Stimulated activated CD8-positive, alpha-beta memory T cell treated with anti-CD3 and anti-CD28 coated beads, Interleukin-12 subunit alpha, Interleukin-12 subunit beta, amount 100 ng/mL, for 1 hour (primary cell): ENCODE measurements around the gene PRMT2.
"Not testable (repeated sequence)": the region's sequence is repeated elsewhere in the genome, so short reads cannot be mapped to it uniquely, and the experiment has no call there.

Source experiments
- DNase-seq: peaks from one replicate; pipeline ENCODE4 v3.0.0-alpha.2; 2020; ENCODE audit warnings: low read depth

The PRMT2 gene

DNA sequence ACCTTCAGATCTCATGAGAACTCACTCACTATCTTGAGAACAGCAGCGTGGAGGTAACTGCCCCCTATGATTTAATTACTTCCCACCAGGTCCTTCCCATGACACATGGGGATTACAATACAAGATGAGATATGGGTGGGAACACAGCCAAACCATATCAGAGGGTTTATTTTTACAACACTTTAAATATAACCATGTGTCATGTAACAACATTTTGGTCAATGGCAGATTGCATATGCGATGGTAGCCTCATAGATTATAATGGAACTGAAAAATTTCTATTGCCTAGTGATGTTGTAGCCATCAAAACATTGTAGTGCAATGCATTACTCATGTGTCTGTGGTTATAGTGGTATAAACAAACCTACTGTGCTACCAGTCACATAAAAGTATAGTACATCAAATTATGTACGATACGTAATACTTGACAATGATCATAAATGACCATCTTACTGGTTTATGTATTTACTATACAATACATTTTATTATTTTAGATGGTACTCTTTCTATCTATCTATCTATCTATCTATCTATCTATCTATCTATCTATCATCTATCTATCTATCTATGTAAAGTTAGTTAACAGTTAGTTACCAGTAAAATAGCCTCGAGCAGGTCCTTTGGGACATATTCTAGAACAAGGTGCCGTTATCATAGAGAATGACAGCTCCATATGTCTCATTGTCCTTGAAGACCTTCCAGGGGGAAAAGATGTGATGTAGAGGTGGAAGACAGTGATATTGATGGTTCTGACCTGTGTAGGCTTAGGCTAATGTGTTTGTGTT is 18.0 kb upstream of the PRMT2 start:
- no peak for DNase-seq

DNA sequence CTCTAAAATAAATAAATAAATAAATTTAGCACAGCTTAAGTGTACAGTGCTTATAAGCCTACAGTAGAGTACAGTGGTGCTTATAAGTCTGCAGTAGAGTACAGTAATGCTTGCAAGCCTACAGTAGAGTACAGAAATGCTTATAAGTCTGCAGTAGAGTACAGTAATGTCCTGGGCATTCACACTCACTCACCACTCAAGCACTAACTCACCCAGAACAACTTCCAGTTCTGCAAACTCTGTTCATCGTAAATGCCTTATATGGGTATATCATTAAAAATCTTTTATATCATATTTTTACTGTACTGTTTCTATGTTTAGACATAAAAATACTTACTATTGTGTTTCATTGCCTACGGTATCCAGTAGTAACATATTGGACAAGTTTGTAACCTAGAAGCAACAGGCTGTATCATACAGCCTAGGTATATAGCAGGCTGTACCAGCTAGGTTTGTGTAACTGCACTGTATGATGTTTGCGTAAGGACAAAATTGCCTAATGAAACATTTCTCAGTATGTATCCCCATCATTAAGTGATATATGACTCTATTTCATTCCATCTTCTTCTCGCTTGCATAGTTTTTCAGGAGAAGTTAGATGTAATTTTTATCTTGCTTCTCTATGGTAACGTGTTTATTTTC is 16.6 kb upstream of the PRMT2 start:
- no peak for DNase-seq

DNA sequence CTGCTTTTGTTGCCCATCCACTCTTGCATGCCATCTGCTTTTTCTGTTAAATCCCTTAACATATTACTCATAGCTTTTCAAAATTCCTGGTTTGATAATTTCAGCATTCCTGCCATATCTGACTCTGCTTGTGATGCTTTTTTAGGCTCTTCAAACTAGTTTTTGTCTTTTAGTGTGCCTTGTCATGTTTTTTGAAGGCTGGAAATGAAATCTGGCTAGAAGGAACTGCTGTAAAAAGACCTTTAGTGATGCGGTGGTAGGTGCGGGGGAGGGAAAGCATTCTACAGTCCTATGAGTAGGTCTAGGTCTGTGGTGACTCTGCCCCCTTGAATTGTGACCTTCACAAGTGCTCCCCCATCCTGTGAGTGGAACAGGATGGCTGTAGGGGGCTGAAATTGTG is 15.6 kb upstream of the PRMT2 start:
- DNase-seq, result no peak

DNA sequence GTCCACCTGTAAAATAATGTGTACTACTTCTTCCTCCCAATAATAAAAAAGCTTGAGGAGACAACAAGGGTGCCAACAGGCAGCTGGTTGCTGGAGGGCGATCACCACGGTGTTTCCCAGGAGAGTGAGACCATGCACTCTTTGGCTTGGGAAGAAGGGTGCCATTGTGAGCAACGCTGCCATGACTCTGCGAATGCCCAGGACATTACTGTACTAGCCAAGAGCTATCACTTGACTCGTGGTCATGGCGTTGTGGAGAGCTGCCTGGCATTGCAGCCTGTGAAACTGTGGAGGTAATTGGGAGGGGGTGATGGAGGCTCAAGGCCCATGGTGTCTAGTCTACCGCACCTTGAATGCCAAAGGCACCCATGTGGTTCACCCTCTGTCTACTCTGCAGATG is 14.6 kb upstream of the PRMT2 start:
- DNase-seq, result no peak

DNA sequence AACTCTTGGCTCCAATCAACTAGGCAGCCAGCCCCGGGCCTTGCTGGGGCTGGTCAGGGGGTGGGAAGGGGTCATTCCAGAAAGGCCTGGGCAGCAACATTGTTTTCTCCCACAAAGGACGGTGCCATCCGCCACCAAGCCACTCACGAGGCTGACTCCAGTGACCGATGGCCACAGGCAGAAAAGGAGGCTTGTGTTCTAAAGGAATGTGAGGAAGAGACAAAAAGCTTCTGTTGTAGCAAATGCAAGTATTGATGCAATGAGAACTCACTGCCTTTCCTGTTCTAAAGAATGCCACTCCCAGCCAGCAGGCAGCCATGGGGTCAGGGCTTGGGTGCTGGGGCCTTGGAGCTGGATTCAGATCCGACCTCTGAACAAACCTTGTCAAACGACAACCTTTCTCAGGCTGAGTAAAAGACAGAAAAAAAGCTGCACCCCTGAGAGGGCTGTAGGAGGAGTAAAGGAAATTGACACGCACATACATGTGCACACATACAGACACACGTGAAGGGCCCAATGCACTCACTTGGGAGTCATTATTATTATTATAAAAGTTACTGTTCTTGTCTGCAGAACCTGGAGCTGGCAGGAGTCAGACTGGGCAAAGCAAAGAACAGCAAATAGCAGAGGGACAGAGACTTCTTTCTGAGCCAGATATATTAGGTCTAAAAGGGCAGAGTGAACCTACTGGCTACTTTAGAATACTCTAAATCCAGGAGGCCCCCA is 13.9 kb upstream of the PRMT2 start:
- DNase-seq, result no peak

DNA sequence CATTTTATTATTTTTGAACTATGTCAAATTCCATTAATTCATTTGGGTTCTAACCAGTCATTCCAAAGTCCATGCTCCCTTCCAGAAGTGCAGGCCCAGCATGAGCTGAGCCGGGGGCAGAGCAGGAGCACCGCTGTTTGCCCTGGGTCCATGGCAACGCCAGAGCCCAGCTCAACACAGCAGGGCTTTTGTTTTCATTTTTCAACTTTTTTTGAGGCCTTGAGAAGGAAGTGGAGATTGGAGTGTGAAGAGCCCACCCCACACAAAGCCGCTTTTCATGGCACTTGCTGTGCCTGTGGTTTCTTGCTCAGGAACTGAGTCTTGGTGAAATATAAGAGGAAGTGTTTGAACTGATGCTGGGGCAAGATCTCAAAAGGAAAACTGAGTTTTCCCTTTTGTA is 13.2 kb upstream of the PRMT2 start:
- DNase-seq, result no peak

DNA sequence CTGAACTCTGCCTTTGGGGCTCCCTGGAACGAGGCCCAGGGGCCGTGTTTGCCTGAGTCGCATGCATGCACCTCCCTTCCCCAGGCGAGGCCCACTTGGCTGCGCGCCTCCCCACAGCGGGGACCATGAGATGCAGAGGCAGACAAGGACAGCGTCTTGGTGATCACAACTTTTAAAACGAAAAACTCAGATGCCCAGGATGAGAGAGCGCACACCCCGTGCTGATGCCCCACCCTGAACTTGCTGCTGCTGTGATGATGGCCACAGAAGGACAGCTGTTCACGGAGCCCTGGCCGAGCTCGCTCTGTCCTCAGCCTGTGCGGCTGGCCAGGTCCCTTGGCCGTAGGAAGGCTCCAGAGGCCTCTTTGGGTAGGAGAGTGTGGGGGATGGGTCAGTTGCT is 11.4 kb upstream of the PRMT2 start:
- no peak for DNase-seq

DNA sequence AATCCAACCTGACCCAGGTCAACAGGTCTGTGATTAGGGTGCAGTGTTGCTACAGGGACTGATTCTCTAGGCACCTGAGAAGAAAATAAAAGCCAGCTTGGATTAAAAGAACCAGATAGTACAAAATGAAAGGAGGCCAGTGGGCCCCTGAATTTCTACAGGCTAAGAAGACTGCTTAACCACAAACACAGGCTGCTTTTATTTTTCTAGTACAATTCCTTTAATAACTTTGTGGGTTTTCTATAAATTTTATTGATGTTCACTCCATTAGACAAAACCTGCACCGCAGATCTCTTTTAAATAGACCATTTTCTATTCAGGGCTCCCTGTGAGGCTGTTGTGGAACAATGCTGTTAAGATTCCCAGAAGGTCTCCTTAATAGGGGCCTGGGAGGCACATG is 9.7 kb upstream of the PRMT2 start:
- DNase-seq, result no peak

DNA sequence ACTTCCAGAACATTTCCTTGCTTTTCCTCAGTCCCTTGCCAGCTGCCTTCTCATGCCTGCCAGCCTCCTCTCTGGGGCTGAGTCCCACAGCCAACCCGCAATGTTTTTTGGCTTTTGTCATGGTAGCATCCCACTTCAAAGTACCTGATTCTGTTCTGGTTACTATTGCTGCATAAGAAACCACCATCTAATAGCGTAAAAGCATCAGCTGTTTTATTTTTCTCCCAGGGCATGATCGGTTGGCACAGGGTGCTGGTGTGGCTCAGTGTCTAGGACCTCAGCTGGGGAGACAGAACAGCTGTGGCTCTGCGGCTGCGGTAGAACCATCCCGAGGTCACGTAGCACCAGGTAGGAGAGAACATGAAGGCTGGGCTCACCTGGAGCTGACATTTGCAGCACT is 8.9 kb upstream of the PRMT2 start:
- no peak for DNase-seq

DNA sequence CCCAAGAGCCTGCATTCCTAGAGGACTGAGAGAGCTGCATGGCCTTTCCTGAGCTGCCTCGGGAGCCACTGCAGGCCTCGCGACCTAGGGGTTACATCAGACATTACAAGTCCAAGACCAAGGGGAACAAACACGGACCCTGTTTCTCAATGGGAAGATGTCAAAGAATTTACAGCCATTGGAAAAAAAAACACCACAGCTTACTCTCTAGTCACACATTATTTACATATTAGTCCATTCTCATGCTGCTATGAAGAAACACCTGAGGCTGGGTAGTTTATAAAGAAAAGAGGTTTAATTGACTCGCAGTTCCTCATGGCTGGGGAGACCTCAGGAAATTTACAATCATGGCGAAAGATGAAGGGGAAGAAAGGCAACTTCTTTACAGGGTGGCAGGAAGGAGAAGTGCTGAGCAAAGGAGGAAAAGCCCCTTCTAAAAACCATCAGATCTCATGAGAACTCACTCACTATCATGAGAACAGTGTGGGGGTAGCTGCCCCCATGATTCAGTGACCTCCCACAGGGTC is 8.4 kb upstream of the PRMT2 start:
- no peak for DNase-seq

DNA sequence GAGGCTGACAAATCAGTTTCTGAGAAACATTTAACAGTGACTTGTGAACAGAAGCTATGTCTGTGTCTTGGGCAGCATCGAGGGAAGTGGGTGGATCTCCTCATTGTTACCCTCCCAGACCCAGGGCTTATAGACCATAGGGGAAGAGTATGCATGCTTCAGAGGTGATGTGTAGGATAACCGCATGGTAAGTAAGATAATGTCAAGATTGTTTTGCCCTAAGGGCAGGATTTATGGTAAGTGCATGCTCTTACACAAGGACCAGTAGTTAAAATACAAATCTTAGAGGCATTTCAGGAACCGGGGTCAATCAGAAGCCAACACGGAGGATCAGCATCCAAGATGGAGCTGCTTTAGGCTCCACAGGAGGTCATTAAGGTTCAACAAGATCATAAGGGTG is 7.7 kb upstream of the PRMT2 start:
- DNase-seq, result no peak

DNA sequence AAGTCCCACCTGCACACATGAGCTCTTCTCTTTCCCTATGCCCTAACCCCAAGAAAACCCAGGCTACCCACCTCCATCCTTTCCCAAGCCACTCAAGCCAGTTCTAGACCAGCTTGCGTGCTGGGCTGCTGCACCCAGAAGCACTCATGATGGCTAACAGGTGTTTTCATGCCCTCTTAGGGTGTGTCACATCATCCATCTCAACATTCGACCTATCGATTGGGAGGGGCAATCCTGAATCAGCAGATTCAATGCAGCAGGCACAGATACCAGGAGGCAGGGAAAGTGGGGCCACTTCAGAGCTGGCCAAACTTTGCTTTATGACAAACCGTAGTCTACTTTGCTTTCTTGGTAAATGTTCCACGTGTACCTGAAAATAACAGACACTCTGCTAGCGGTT is 6.6 kb upstream of the PRMT2 start:
- no peak for DNase-seq

DNA sequence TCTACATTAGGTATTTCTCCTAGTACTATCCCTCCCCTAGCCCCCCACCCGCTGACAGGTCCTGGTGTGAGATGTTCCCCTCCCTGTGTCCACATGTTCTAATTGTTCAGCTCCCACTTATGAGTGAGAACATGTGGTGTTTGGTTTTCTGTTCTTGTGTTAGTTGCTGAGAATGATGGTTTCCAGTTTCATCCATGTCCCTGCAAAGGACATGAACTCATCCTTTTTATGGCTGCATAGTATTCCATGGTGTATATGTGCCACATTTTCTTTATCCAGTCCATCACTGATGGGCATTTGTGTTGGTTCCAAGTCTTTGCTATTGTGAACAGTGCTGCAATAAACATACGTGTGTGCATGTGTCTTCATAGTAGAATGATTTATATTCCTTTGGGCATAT is 4.6 kb upstream of the PRMT2 start:
- DNase-seq, result not testable (repeated sequence)

DNA sequence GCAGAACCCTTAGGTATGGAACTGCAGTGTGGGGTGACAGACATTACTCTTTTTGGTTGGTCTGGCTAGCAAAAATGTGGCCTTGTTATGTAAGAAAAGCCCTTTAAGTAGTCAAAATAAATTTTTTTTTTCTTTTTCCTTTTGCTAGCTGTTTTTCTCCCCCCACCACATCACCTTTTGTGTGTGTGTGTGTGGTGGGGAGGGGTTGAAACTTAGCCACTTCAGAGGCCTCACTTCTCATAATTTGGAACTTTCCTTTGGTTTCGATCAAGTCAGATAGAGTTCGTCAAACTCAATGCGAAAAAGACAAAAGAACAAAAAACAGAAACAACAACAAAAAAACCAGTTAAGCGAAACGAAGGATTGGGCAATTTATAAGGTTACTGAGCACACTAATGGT is 1.9 kb upstream of the PRMT2 start:
- DNase-seq, result no peak

DNA sequence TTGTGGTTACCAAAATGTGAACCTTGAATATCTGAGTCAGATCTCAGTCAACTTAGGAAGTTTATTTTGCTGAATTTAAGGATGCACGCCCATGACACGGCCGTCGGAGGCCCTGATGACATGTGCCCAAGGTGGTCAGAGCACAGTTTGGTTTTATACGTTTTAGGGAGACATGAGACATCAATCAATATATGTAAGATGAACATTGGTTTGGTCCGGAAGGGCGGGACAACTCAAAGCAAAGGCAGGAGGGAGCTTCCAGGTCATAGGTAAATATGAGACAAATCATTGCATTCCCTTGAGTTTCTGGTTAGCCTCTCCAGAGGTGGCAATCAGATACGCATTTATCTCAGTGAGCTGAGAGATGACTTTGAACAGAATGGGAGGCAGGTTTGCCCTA is 1.0 kb upstream of the PRMT2 start:
- DNase-seq, result no peak

DNA sequence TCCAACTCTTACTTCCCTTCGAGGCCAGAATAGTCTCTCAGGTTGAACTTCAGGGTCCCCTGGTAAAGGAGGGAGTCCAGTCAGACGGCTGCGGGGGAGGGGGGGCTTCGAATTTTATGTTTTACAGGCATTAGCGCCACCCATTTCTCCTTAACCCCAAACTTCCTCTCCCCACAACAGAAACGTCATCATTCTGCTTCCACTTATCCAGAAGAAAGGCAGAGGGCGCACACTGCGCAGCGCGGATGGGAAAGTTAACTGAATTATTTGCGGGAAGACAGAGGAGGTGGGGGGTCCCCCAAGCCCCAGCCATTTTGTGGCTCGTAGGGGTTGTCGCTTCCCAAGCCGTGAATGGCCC is 529 bp upstream of the PRMT2 start:
- DNase-seq, result no peak

DNA sequence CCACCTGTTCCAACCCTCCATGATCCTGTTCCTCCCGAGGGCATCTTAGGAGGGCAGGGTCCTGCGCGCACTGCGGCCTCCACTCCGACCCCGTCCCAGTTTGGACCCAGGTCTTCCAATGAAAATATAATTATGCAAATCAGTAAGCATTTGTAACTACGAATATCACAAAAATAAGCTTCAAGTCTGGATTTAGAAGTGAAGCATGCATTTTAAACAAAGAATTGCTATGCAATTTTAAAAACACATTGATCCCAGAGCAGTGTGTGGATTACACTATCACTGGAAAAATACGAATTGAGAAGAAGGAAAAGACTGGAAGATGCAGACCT is 673 bp downstream of the PRMT2 start:
- no peak for DNase-seq

DNA sequence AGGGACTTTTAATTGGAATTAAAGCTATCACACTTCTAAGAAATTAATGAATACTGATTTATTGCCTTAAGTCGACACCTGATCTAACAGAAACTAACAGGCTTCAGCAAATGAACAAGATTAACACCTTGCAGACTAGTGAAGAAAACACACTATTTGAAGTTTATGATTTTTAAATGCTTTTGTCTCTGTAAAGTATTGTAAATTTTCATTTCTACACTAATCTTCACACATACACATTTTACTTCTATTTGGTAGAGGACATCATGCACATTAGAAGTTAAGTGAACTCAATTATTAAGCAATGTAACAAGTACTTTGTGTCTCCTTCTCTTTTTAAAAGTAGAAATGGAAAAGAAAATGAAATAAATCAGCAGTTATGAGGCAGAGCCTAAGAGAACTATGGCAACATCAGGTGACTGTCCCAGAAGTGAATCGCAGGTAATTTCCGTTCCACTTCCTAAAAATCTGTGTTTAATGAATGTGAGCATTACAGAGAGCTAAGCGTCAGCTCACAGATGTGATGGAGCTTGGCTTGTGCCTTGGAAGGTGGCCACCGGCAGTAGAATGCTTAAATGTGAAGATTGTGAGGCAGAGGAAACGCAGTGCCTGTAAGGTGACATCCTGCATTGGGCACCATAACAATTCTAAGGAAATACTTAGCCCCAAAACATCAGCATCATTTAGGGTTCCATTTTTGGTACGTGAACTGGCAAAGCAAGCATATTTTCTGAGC is 1.2 kb downstream of the PRMT2 start:
- no peak for DNase-seq

DNA sequence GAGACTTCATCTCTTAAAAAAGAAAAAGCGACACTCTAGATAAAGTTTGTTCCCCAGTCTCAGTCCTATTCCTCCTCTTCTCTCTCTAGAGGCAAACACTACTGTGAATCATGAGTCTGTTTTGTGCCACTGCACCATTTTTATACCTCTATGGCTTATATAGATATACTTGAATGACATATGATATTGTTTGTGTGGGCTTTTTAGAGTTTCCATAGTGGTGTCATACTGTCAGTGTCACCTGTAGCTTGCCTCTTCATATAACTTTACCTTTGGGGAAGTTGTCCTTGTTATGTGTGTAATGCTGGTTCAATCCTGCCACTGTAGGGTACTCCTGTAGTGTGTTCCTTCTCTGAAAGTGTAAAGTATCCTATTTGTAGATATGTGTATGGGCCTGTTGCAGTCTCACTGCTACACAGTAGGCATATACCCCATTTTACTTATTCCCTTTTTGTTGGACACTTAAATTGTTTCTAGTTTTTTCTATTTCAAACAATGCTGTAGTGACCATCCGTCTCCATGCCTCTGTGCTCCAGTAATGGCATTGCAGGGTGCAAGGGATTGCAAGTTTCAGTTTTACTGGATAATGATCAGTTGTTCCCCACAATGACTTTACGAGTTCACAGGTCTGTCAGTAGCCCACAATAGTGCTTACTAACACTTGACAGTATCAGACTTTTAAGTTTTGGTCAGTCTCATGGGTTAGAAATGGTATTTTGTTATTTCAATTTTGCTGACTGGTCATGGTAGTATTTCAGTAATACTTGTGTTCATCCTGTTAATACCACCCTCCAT is 2.7 kb downstream of the PRMT2 start:
- no peak for DNase-seq

DNA sequence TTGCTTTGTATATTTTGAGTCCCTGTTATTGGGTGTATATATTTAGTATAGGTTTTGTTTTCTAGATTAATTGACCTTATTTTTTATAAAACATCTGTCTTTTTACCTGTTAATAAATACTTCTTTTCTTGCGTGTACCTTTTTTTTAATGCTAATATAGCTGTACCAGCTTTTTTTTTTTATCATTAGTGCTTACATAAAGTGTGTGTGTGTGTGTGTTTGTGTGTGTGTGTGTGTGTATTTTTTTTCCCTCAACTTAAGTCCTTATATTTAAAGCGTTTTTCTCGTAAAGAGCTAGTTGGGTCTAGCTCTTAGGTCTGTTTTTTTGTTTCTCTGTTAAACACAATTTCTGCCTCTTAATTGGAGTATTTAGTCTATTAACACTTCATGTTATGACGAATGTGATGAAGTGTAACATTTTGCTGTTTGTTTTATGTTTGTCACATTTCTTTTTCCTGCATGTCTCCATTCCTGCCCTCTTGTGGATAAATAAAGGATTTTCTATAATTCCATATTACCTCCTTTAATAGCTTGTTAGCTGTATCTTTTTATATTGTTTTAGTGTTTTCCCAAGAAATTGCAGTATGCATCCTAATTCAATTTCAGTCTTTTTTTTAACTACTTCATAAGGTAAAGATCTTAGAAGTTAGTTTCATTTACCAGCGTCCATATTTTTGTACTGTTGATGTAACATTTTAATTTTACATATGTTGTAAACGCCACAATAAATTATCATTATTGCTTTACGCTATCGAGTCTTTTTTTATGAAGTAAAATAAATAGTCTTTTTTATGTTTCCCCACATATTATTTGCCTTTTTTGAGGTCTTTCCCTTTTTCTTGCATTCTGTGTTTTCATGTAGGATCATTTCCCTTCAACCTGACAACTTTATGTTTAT is 4.3 kb downstream of the PRMT2 start:
- no peak for DNase-seq

DNA sequence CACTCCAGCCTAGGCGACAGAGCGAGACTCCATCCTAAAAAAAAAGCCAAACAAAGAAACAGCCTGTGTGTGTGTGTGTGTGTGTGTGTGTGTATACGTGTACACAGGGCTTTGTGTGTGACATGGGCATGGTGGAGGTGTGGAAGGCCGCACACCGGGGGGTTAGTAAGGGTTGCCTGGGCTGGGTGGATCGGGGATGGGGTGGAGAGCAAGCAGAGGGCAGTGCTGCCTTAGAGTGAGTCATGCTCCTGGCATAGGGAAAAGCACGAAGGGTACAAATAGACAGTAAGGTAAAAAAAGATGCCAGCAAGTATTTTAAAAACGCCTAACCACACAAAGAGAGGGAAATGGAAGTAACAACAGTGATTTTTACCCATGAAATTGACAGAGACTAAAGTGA is 6.2 kb downstream of the PRMT2 start:
- no peak for DNase-seq
